Ascending aorta (tissue), 2 donors: ENCODE results near the gene DZIP3. TPM values are rescaled to one million over a fixed set of nuclear protein-coding genes. Genes with fewer than 3 reads are reported as not detected.

ENCODE experiments used
- DNase-seq, 2 donors: peaks; one replicate each; pipeline ENCODE4 v3.0.0-alpha.2; 2019; ENCODE audit warnings: low spot score in 2 of 2
- H3K27ac ChIP-seq, 2 donors: fragments of 200-600 bp; sonication (generic); one replicate each; pipeline ENCODE4 v1.5.1; 2016 to 2017; ENCODE audit warnings: mild to moderate bottlenecking in 1 of 2
- H3K27me3 ChIP-seq: fragments of 200-600 bp; sonication (generic); one replicate; pipeline ENCODE4 v1.5.1; 2017
- H3K36me3 ChIP-seq, 2 donors: fragments of 200-600 bp; sonication (generic); one replicate each; pipeline ENCODE4 v1.5.1; 2016
- H3K4me1 ChIP-seq, 2 donors: fragments of 200-600 bp; sonication (generic); one replicate each; pipeline ENCODE4 v1.5.1; 2016 to 2017; ENCODE audit warnings: mild to moderate bottlenecking in 1 of 2
- H3K4me3 ChIP-seq, 2 donors: fragments of 200-600 bp; sonication (generic); one replicate each; pipeline ENCODE4 v1.5.1; 2016 to 2017; ENCODE audit warnings: mild to moderate bottlenecking in 1 of 2
- H3K9me3 ChIP-seq, 2 donors: fragments of 200-600 bp; sonication (generic); one replicate each; pipeline ENCODE4 v1.5.1; 2016
- CTCF ChIP-seq, 3 experiments: fragments of 200-600 bp in 2 of 3; fragments of 450-650 bp in 1 of 3; sonication (generic) in 2 of 3; IDR thresholded peaks; one replicate each; pipeline ENCODE4 v1.5.1; 2016 to 2019; ENCODE audit warnings: antibody characterized with exemption in 3 of 3, mild to moderate bottlenecking in 1 of 3, moderate library complexity in 1 of 3
- intact Hi-C: fragments of 100-400 bp; cut with DNase I; formaldehyde crosslinking; loops from one replicate; pipeline ENCODE4 v1.15.1; 2023
- total RNA-seq: library from RNA; depleted of rRNA; stranded (reverse); fragments of >200 nt; gene quantifications from one replicate; pipeline ENCODE4 v1.1.0, GENCODE V29; 2016

The DZIP3 gene
- total RNA-seq, 1 donor from 2014 or later: 7.0 TPM

DNA sequence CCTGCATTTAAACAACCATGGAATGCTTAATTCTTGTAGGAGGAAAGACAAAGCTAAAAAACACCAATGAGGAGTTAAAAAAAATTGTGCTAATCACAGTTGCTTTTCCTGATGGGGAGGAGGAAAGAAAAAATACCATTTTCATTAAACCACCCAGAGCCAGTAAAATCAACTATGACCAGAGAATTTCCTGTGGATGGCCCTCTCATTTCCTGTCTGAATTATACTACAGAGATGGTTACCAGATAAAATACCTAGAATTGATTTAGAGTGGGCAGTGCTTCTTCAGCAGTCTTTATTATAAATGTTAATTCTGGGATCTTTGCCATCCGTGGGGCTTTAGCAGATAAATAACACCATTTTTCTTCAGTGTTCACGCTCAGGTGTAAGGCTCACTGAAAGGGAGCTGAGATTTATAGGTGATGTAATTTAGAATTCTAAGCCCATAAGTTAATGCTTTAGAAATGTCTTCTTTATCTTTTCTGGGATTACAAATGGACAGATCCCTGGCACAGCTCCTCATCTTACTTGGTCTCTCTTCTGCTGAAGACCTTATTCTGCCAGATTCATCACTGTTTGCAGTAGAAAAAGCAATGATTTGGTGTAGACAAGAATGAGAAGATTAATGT, 129.8 kb downstream of the DZIP3 start:
- H3K4me1 ChIP-seq: no peaks in the 10 kb centered on the region
- H3K27me3 ChIP-seq: no peaks in the 10 kb centered on the region
- H3K27ac ChIP-seq: no peak overlapping the region
- H3K36me3 ChIP-seq: no peaks in the 10 kb centered on the region
- no peak for DNase-seq
- no peak overlapping the region for H3K4me3 ChIP-seq
- no peak for TF ChIP-seq CTCF (IDR thresholded peaks at IDR 0.05)
- intact Hi-C loops: no loop called here
- H3K9me3 ChIP-seq: no peaks in the 10 kb centered on the region

- DNase-seq: no peak
- Histone ChIP-seq H3K36me3 (no peaks in the 10 kb centered on the region), H3K4me3 (no peak overlapping the region), H3K4me1 (no peaks in the 10 kb centered on the region), H3K9me3 (no peaks in the 10 kb centered on the region), H3K27me3 (no peaks in the 10 kb centered on the region), H3K27ac (no peak overlapping the region)
- intact Hi-C loops: no loop called here
- no peak for TF ChIP-seq CTCF (IDR thresholded peaks at IDR 0.05)
These were observed 133.2 kb downstream of the DZIP3 start for GRCh38 chr3:108722724-108723123.

DNA sequence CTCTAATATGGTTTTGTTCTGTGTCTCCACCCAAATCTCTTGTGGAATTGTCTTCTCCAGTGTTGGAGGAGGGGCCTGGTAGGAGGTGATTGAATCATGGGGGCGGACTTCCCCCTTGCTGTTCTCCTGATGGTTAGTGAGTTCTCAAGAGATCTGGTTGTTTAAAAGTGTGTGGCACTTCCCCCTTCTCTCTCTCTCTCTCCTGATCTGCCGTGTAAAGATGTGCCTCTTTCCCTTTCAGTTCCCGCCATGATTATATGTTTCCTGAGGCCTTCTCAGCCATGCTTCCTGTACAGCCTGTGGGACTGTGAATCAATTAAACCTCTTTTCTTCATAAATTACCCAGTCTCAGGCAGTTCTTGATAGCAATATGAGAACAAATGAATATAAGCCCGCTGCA, 134.6 kb downstream of the DZIP3 start:
- no peak for TF ChIP-seq CTCF (IDR thresholded peaks at IDR 0.05)
- Histone ChIP-seq H3K4me3 (no peak overlapping the region), H3K27ac (no peak overlapping the region), H3K9me3 (no peaks in the 10 kb centered on the region), H3K27me3 (no peaks in the 10 kb centered on the region), H3K4me1 (no peaks in the 10 kb centered on the region), H3K36me3 (no peaks in the 10 kb centered on the region)
- DNase-seq: no peak
- intact Hi-C loops: no loop called here

DNA sequence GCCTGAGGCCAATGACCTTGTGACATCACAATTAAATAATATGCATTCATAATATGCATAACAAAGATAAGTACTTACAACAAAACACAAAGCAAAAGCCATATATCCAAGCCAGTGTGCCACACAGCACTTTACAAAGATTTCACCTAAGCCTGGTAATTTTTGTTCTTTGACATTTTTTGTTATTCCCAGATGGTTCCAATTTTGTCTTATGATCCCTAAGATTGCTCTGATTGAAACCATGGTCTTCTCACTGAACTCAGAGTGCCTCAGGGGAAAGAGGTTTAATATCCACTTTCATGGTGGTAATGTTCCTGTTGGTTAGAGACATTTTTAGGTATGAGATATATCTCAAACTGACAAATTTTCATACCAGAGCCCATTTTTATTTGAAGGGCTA, 138.6 kb downstream of the DZIP3 start:
- DNase-seq: no peak
- H3K9me3 ChIP-seq: no peaks in the 10 kb centered on the region
- no peaks in the 10 kb centered on the region for H3K4me1 ChIP-seq
- intact Hi-C loops: no loop called here
- no peak overlapping the region for H3K4me3 ChIP-seq
- H3K36me3 ChIP-seq: no peaks in the 10 kb centered on the region
- no peak for TF ChIP-seq CTCF (IDR thresholded peaks at IDR 0.05)
- no peaks in the 10 kb centered on the region for H3K27me3 ChIP-seq
- H3K27ac ChIP-seq: no peak overlapping the region

- no peaks in the 10 kb centered on the region for H3K9me3 ChIP-seq
- intact Hi-C loops: no loop called here
- no peak overlapping the region for H3K27ac ChIP-seq
- H3K36me3 ChIP-seq: no peaks in the 10 kb centered on the region
- TF ChIP-seq CTCF (IDR thresholded peaks at IDR 0.05): no peak
- no peak for DNase-seq
- no peaks in the 10 kb centered on the region for H3K4me1 ChIP-seq
- no peaks in the 10 kb centered on the region for H3K27me3 ChIP-seq
- no peak overlapping the region for H3K4me3 ChIP-seq
These were observed 139.4 kb downstream of the DZIP3 start for GRCh38 chr3:108728934-108729333.

DNA sequence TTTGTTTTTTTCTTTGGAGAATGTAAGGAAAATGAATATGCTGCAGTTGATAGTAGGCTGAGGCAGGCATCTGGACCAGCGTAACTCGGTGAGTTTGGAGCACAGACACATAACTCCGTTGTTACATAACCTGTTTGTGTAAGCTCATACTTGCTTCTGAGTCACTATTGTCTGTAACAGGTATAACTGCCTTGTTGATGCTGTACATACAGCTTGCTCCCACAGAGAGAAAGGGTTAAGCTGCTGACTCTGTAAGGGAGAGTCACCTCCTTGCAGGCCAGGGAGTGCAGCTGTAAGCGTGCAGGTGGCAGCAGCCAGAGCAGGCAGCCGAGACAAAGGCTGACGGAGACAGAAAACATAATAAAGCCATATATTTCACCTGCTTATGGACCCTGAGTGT, 147.3 kb downstream of the DZIP3 start:
- DNase-seq: no peak
- H3K9me3 ChIP-seq: no peaks in the 10 kb centered on the region
- H3K27ac ChIP-seq: no peak overlapping the region
- no peaks in the 10 kb centered on the region for H3K36me3 ChIP-seq
- no peaks in the 10 kb centered on the region for H3K4me1 ChIP-seq
- no peaks in the 10 kb centered on the region for H3K27me3 ChIP-seq
- no peak for TF ChIP-seq CTCF (IDR thresholded peaks at IDR 0.05)
- intact Hi-C loops: no loop called here
- no peak overlapping the region for H3K4me3 ChIP-seq
